Measurements from ENCODE around the gene SMAD2. TPM values are rescaled to one million over a fixed set of nuclear protein-coding genes. Genes with fewer than 3 reads are reported as not detected.

The SMAD2 gene
- total RNA-seq, 1 experiment from 2014 or later = 167 TPM

DNA sequence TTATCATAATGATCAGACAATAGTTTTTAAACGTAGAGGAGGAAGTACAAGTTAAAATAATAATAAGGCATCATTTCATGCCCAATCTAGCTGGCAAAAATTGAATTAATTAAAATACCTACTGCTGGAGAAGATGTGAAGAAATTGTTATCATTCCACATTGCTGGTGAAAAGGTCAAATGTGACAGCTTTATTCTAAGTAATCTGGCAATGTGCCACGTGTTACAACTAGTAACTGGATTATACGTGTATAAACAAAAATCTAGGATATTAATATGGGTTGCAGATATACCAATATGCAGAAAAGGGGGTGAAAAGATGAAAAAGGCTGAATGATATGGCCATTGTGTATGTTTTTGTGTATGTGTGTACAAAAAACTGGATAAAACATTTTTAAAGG, 32.4 kb downstream of the SMAD2 start:
- Mint-ChIP-seq H3K4me1 (ENCODE audit: insufficient read depth, unreplicated experiment) (peaks cover 41% of the 10 kb centered on the region), H3K27me3 (ENCODE audit: insufficient read depth, unreplicated experiment) (no peaks in the 10 kb centered on the region), H3K36me3 (ENCODE audit: insufficient read depth, unreplicated experiment) (peaks cover 7% of the 10 kb centered on the region), H3K9me3 (ENCODE audit: unreplicated experiment) (peaks cover 8% of the 10 kb centered on the region), H3K4me3 (ENCODE audit: unreplicated experiment) (no peak overlapping the region), H3K27ac (ENCODE audit: low read depth, unreplicated experiment) (no peak overlapping the region)
- no peak for DNase-seq (ENCODE audit: unreplicated experiment)
- BruUV-seq (replicated peaks) = no TSS peak
- POLR2A ChIA-PET = no interaction called here
- TF ChIP-seq, protein P1, sequence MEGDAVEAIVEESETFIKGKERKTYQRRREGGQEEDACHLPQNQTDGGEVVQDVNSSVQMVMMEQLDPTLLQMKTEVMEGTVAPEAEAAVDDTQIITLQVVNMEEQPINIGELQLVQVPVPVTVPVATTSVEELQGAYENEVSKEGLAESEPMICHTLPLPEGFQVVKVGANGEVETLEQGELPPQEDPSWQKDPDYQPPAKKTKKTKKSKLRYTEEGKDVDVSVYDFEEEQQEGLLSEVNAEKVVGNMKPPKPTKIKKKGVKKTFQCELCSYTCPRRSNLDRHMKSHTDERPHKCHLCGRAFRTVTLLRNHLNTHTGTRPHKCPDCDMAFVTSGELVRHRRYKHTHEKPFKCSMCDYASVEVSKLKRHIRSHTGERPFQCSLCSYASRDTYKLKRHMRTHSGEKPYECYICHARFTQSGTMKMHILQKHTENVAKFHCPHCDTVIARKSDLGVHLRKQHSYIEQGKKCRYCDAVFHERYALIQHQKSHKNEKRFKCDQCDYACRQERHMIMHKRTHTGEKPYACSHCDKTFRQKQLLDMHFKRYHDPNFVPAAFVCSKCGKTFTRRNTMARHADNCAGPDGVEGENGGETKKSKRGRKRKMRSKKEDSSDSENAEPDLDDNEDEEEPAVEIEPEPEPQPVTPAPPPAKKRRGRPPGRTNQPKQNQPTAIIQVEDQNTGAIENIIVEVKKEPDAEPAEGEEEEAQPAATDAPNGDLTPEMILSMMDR (IDR thresholded peaks at IDR 0.05; ENCODE audit: unreplicated experiment) = no peak
- intact Hi-C loops (cut with micrococcal nuclease) = no loop called here
- CTCF ChIA-PET = interaction anchor here (0.6 to 0.7 kb wide), 3 partner anchors 77 to 573 kb away, joined by 3 to 5 read pairs (median 4); no protein-coding TSS in a partner anchor

GRCh38 chr18:47895565-47896250, 34.8 kb downstream of the SMAD2 start:
- H3K4me3 Mint-ChIP-seq (ENCODE audit: unreplicated experiment) = no peak overlapping the region
- no peak overlapping the region for H3K27ac Mint-ChIP-seq (ENCODE audit: low read depth, unreplicated experiment)
- H3K36me3 Mint-ChIP-seq (ENCODE audit: insufficient read depth, unreplicated experiment) = peaks cover 12% of the 10 kb centered on the region
- intact Hi-C loops (cut with micrococcal nuclease) = no loop called here
- no peaks in the 10 kb centered on the region for H3K27me3 Mint-ChIP-seq (ENCODE audit: insufficient read depth, unreplicated experiment)
- no TSS peak for BruUV-seq (replicated peaks)
- ChIA-PET POLR2A (no interaction called here), CTCF (interaction anchor here (0.6 to 1.1 kb wide), 3 partner anchors 11 to 562 kb away, joined by 3 to 10 read pairs (median 4); no protein-coding TSS in a partner anchor)
- TF ChIP-seq, protein P1 (IDR thresholded peaks at IDR 0.05; ENCODE audit: unreplicated experiment) = no peak
- peaks cover 22% of the 10 kb centered on the region for H3K4me1 Mint-ChIP-seq (ENCODE audit: insufficient read depth, unreplicated experiment)
- no peaks in the 10 kb centered on the region for H3K9me3 Mint-ChIP-seq (ENCODE audit: unreplicated experiment)
- no peak for DNase-seq (ENCODE audit: unreplicated experiment)

GRCh38 chr18:47893939-47894699, 36.3 kb downstream of the SMAD2 start:
- intact Hi-C loops (cut with micrococcal nuclease) = no loop called here
- TF ChIP-seq, protein P1 (IDR thresholded peaks at IDR 0.05; ENCODE audit: unreplicated experiment) = no peak
- POLR2A ChIA-PET = interaction anchor here (0.5 to 2.0 kb wide), 5 partner anchors 10 to 37 kb away, joined by 3 to 6 read pairs (median 3); no protein-coding TSS in a partner anchor

GRCh38 chr18:47893047-47893446, 37.4 kb downstream of the SMAD2 start:
- ChIA-PET POLR2A (interaction anchor here (0.9 to 2.0 kb wide), 6 partner anchors 9 to 38 kb away, joined by 3 to 7 read pairs (median 6); no protein-coding TSS in a partner anchor), CTCF (interaction anchor here (0.6 to 1.8 kb wide), 3 partner anchors 11 to 531 kb away, joined by 3 to 6 read pairs (median 4); no protein-coding TSS in a partner anchor)
- H3K9me3 Mint-ChIP-seq (ENCODE audit: unreplicated experiment) = no peaks in the 10 kb centered on the region
- H3K27me3 Mint-ChIP-seq (ENCODE audit: insufficient read depth, unreplicated experiment) = no peaks in the 10 kb centered on the region
- TF ChIP-seq, protein P1 (IDR thresholded peaks at IDR 0.05; ENCODE audit: unreplicated experiment) = no peak
- no TSS peak for BruUV-seq (replicated peaks)
- H3K4me3 Mint-ChIP-seq (ENCODE audit: unreplicated experiment) = no peak overlapping the region
- peaks cover 11% of the 10 kb centered on the region for H3K4me1 Mint-ChIP-seq (ENCODE audit: insufficient read depth, unreplicated experiment)
- intact Hi-C loops (cut with micrococcal nuclease) = no loop called here
- H3K36me3 Mint-ChIP-seq (ENCODE audit: insufficient read depth, unreplicated experiment) = peaks cover 23% of the 10 kb centered on the region
- DNase-seq (ENCODE audit: unreplicated experiment) = no peak
- H3K27ac Mint-ChIP-seq (ENCODE audit: low read depth, unreplicated experiment) = no peak overlapping the region

More at GRCh38 chr18:47893939-47894699, 36.3 kb downstream of the SMAD2 start:
- no peaks in the 10 kb centered on the region for H3K9me3 Mint-ChIP-seq (ENCODE audit: unreplicated experiment)
- no TSS peak for BruUV-seq (replicated peaks)
- CTCF ChIA-PET = interaction anchor here (0.6 to 1.8 kb wide), 3 partner anchors 10 to 37 kb away, joined by 3 to 6 read pairs (median 3); no protein-coding TSS in a partner anchor
- no peak for DNase-seq (ENCODE audit: unreplicated experiment)
- peak overlapping the region; percentile 27 for H3K27ac Mint-ChIP-seq (ENCODE audit: low read depth, unreplicated experiment)
- H3K4me3 Mint-ChIP-seq (ENCODE audit: unreplicated experiment) = no peak overlapping the region
- peaks cover 17% of the 10 kb centered on the region for H3K4me1 Mint-ChIP-seq (ENCODE audit: insufficient read depth, unreplicated experiment)
- peaks cover 14% of the 10 kb centered on the region for H3K36me3 Mint-ChIP-seq (ENCODE audit: insufficient read depth, unreplicated experiment)
- H3K27me3 Mint-ChIP-seq (ENCODE audit: insufficient read depth, unreplicated experiment) = no peaks in the 10 kb centered on the region
